GM12878 (cell line): ENCODE measurements around the gene WDR89. TPM values are rescaled to one million over a fixed set of nuclear protein-coding genes. Genes with fewer than 3 reads are reported as not detected.

Experiments
- ATAC-seq: fragments of 200-7000 bp; cut with Tn5 transposase; 3 replicates; pipeline ENCODE4 v1.9.1; 2020; ENCODE audit warnings: mild to moderate bottlenecking, moderate library complexity
- BruUV-seq: library from RNA; stranded (reverse); fragments of 400-500 nt; replicated peaks from 2 replicates; lab custom pipeline; 2021; lab: Mats Ljungman, UMichigan
- CTCF ChIA-PET: fragments of 300-600 bp; sonication (Branson Sonifier 250); formaldehyde crosslinking; extraction: SDS; loops from one replicate; lab custom pipeline; 2021; ENCODE audit warnings: inconsistent platforms; lab: Yijun Ruan, JAX
- POLR2A ChIA-PET: fragments of 350-600 bp; formaldehyde crosslinking; extraction: SDS; loops from one replicate; lab custom pipeline; 2021; ENCODE audit warnings: inconsistent platforms; lab: Charles Lee
- RAD21 ChIA-PET: fragments of 300-600 bp; sonication (Branson Sonifier 250); formaldehyde crosslinking; loops from one replicate; lab custom pipeline; 2023; ENCODE audit warnings: antibody characterized with exemption; ENCODE audit not compliant: unreplicated experiment; lab: Charles Lee
- SMC1A ChIA-PET: fragments of 300-600 bp; sonication (Branson Sonifier 250); formaldehyde crosslinking; loops from one replicate; lab custom pipeline; 2023; ENCODE audit not compliant: unreplicated experiment, uncharacterized antibody; lab: Charles Lee
- DNase-seq: peaks from one replicate; pipeline ENCODE4 v3.0.0-alpha.2; 2011; ENCODE audit warnings: low read depth, low spot score
- FAIRE-seq: peaks from 3 replicates; lab custom pipeline; 2011; peaks lifted over from hg19 to GRCh38; lab: Jason Lieb, UNC
- H2AFZ ChIP-seq: 2 replicates; pipeline ENCODE4 v1.6.0; 2011; ENCODE audit warnings: low read depth, low read length, control low read depth; ENCODE audit not compliant: control insufficient read depth
- H3K27ac ChIP-seq: 2 replicates; pipeline ENCODE4 v1.5.1; 2011; ENCODE audit warnings: control low read depth; ENCODE audit not compliant: control insufficient read depth, insufficient read depth
- H3K27me3 ChIP-seq, 2 experiments: replicated peaks in 1 of 2; 2 replicates each; pipeline versions ENCODE4 v1.6.0 to v1.6.1; 2011; ENCODE audit warnings: low read length in 1 of 2; ENCODE audit not compliant: control insufficient read depth in 2 of 2, insufficient read depth in 2 of 2
- H3K36me3 ChIP-seq, 2 experiments: 2 replicates each; pipeline ENCODE4 v1.5.1; 2011; ENCODE audit warnings: low read length in 1 of 2; ENCODE audit not compliant: control insufficient read depth in 2 of 2, insufficient read depth in 2 of 2
- H3K4me1 ChIP-seq: 2 replicates; pipeline ENCODE4 v1.6.1; 2011; ENCODE audit warnings: mild to moderate bottlenecking, low read length, moderate library complexity, mixed read lengths; ENCODE audit not compliant: control insufficient read depth, insufficient read depth
- H3K4me2 ChIP-seq: 2 replicates; pipeline ENCODE4 v1.6.0; 2011; ENCODE audit warnings: control low read depth; ENCODE audit not compliant: control insufficient read depth, insufficient read depth
- H3K4me3 ChIP-seq: fragments of 200-600 bp; sonication (generic); 2 replicates; pipeline ENCODE4 v1.5.1; 2016
- H3K79me2 ChIP-seq: 2 replicates; pipeline ENCODE4 v1.6.0; 2011; ENCODE audit warnings: low read length; ENCODE audit not compliant: control insufficient read depth, insufficient read depth
- H3K9ac ChIP-seq: 2 replicates; pipeline ENCODE4 v1.8.0; 2011; ENCODE audit warnings: low read length, control low read depth, mixed read lengths; ENCODE audit not compliant: control insufficient read depth, insufficient read depth
- H3K9me3 ChIP-seq: replicated peaks from 3 replicates; pipeline ENCODE4 v1.5.1; 2011; ENCODE audit warnings: mild to moderate bottlenecking, low read length; ENCODE audit not compliant: control insufficient read depth, insufficient read depth
- H4K20me1 ChIP-seq: 2 replicates; pipeline ENCODE4 v1.6.0; 2011; ENCODE audit not compliant: control insufficient read depth, insufficient read depth
- HDAC2 ChIP-seq: fragments of 200-600 bp; sonication (generic); IDR thresholded peaks from 2 replicates; pipeline ENCODE4 v1.6.1; 2017
- NR2F1 ChIP-seq: fragments of 450-650 bp; conservative IDR thresholded peaks from 2 replicates; pipeline ENCODE4 v1.6.1; 2017; ENCODE audit warnings: mild to moderate bottlenecking
- PBX3 ChIP-seq: IDR thresholded peaks from 2 replicates; pipeline ENCODE4 v1.6.1; 2011; ENCODE audit warnings: mild to moderate bottlenecking, low read depth, low read length, moderate library complexity; ENCODE audit not compliant: insufficient replicate concordance
- TCF3 ChIP-seq: IDR thresholded peaks from 2 replicates; pipeline ENCODE4 v1.6.1; 2012; ENCODE audit warnings: low read depth, mild to moderate bottlenecking, low read length, borderline replicate concordance; ENCODE audit not compliant: insufficient read depth
- ZNF207 ChIP-seq: fragments of 450-650 bp; IDR thresholded peaks from 2 replicates; pipeline ENCODE4 v1.6.1; 2014; ENCODE audit warnings: antibody characterized with exemption, mild to moderate bottlenecking, borderline replicate concordance
- ZNF274 ChIP-seq: IDR thresholded peaks from one replicate; pipeline ENCODE4 v1.8.0; 2011; ENCODE audit not compliant: insufficient read length, insufficient read depth
- WGBS: methylation state at CpG from one replicate; pipeline ENCODE4 v1.1.6; 2016; ENCODE audit warnings: low lambda C conversion rate; ENCODE audit not compliant: insufficient replicate concordance, insufficient coverage; ENCODE audit errors: missing lambda C conversion rate; 5-methylcytosine and 5-hydroxymethylcytosine counted together
- in situ Hi-C: fragments of 300-500 bp; cut with MboI; formaldehyde crosslinking; loops from 9 replicates; pipeline ENCODE4 v1.14.3; 2018; ENCODE audit warnings: mixed read lengths
- intact Hi-C: fragments of 100-400 bp; cut with micrococcal nuclease; formaldehyde crosslinking; loops from one replicate; pipeline ENCODE4 v1.14.2; 2022; ENCODE audit not compliant: unreplicated experiment
- polyA plus RNA-seq, 11 experiments: library from polyadenylated mRNA; depleted of rRNA in 4 of 11; unstranded in 6 of 11; stranded (reverse) in 5 of 11; fragments of >200 nt; fragmentation: Nextera tagmentation in 4 of 11; fragmentation: Illumina TruSeq in 1 of 11; extraction: Ambion mirVana in 4 of 11; extraction: Trizol in 1 of 11; gene quantifications; 1 replicate in 1 of 11; 2 replicates in 10 of 11; pipeline versions ENCODE4 v1.2.1 to v1.2.3, GENCODE V29; 2011 to 2016; ENCODE audit warnings: inconsistent platforms in 2 of 11, missing spikeins in 2 of 11, low read depth in 1 of 11
- small RNA-seq: library from RNA; depleted of rRNA; stranded (forward); fragments of <200 nt; gene quantifications from one replicate; pipeline ENCODE3, GENCODE V24; 2014
- total RNA-seq, 4 experiments: library from RNA; depleted of rRNA in 3 of 4; stranded (reverse); fragments of >200 nt in 3 of 4; fragmentation: Illumina TruSeq in 1 of 4; extraction: Trizol in 1 of 4; gene quantifications; 2 replicates each; pipeline versions ENCODE4 v1.2.1 to v1.2.3, GENCODE V29; 2013 to 2021
- TF ChIP-seq, protein P1 (sequence below): fragments of 150-350 bp; IDR thresholded peaks from 2 replicates; pipeline ENCODE4 v1.6.1; 2014; ENCODE audit warnings: mild to moderate bottlenecking, low read depth, low read length

WDR89 gene
- total and polyA plus RNA-seq, 10 of the 15 experiments (the other 5 are each of a cell fraction or from before 2014, with no cell fraction given) = 11.8 to 25.7 (median 17.5) TPM

GRCh38 chr14:63547798-63548335, 93.8 kb downstream of the WDR89 start:
- CTCF ChIA-PET = interaction anchor here (0.8 to 2.6 kb wide), 6 partner anchors 37 to 253 kb away, joined by 3 to 12 read pairs (median 3); no protein-coding TSS in a partner anchor

More at GRCh38 chr14:63547798-63548335, 93.8 kb downstream of the WDR89 start:
- intact Hi-C loops (loop anchor here (10.0 kb wide), 1 partner anchor 133 kb away; no protein-coding TSS in a partner anchor), in situ Hi-C loops (no loop called here)
- FAIRE-seq (no peak), DNase-seq (no peak), ATAC-seq (no peak)
- ChIA-PET RAD21 (interaction anchor here (0.7 to 1.2 kb wide), 2 partner anchors 16 to 159 kb away, joined by 3 read pairs; no protein-coding TSS in a partner anchor), SMC1A (interaction anchor here (0.8 to 1.5 kb wide), 4 partner anchors 16 to 222 kb away, joined by 3 to 6 read pairs (median 4); no protein-coding TSS in a partner anchor), POLR2A (no interaction called here)
- H3K9ac ChIP-seq = no peak overlapping the region
- BruUV-seq = no TSS peak
- H3K4me3 ChIP-seq = no peak overlapping the region
- no peaks in the 10 kb centered on the region for H3K27me3 ChIP-seq
- no peaks in the 10 kb centered on the region for H3K9me3 ChIP-seq
- H3K79me2 ChIP-seq = peaks cover 8% of the 10 kb centered on the region
- H2AFZ ChIP-seq = no peak overlapping the region
- H3K27ac ChIP-seq = no peak overlapping the region
- TF ChIP-seq ZNF207 = no peak
- no peak for TF ChIP-seq TCF3
- no peak for TF ChIP-seq NR2F1
- no peak for TF ChIP-seq ZNF274
- no peak for TF ChIP-seq PBX3
- TF ChIP-seq, protein P1, sequence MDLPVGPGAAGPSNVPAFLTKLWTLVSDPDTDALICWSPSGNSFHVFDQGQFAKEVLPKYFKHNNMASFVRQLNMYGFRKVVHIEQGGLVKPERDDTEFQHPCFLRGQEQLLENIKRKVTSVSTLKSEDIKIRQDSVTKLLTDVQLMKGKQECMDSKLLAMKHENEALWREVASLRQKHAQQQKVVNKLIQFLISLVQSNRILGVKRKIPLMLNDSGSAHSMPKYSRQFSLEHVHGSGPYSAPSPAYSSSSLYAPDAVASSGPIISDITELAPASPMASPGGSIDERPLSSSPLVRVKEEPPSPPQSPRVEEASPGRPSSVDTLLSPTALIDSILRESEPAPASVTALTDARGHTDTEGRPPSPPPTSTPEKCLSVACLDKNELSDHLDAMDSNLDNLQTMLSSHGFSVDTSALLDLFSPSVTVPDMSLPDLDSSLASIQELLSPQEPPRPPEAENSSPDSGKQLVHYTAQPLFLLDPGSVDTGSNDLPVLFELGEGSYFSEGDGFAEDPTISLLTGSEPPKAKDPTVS = no peak
- TF ChIP-seq HDAC2 = no peak
- H3K4me1 ChIP-seq = no peaks in the 10 kb centered on the region
- WGBS = 78% methylated on average over 8 of the region's 8 CpGs
- H4K20me1 ChIP-seq = no peaks in the 10 kb centered on the region
- no peak overlapping the region for H3K4me2 ChIP-seq
- no peaks in the 10 kb centered on the region for H3K36me3 ChIP-seq

Small RNA genes lying within 50 kb of the gene (small RNA-seq; reads per million reads assigned to genes)
- gene RF00012 (not detected), gene RF00019 (not detected), gene RNU6-1162P (not detected), gene RNU6-597P (not detected)

Other genes with a start within 250 kb of the WDR89 start
- 11.4 and 13.4 TPM in 2 replicates for gene PPP2R5E, start 98.5 kb downstream of the WDR89 start, total RNA-seq (2014; rRNA removed)
- gene PPP2R5E, start 98.5 kb downstream of the WDR89 start, total RNA-seq (2014; rRNA removed; fragmentation: Illumina TruSeq; extraction: Trizol) = 25.5 and 26.4 TPM in 2 replicates
- gene PPP2R5E, start 98.5 kb downstream of the WDR89 start, total RNA-seq (2021) = 51.3 and 56.2 TPM in 2 replicates
- gene PPP2R5E, start 98.5 kb downstream of the WDR89 start, polyA plus RNA-seq (2011; rRNA removed) = 19.0 and 32.9 TPM in 2 replicates
- gene PPP2R5E, start 98.5 kb downstream of the WDR89 start, polyA plus RNA-seq (2014; fragmentation: Illumina TruSeq; extraction: Trizol) = 29.4 and 39.7 TPM in 2 replicates
- gene PPP2R5E, start 98.5 kb downstream of the WDR89 start, polyA plus RNA-seq (2014; fragmentation: Nextera tagmentation; extraction: Ambion mirVana) = 10 to 100 TPM; 13.1 to 13.3 TPM
- 11.7 and 12.7 TPM in 2 replicates for gene PPP2R5E, start 98.5 kb downstream of the WDR89 start, polyA plus RNA-seq (2014; rRNA removed)
- 10 to 100 TPM; 43.3 TPM for gene PPP2R5E, start 98.5 kb downstream of the WDR89 start, polyA plus RNA-seq (2016; fragmentation: Nextera tagmentation; extraction: Ambion mirVana)
- gene SGPP1, start 86.2 kb upstream of the WDR89 start, total RNA-seq (2014; rRNA removed) = 37.7 and 45.0 TPM in 2 replicates
- 25.8 and 28.4 TPM in 2 replicates for gene SGPP1, start 86.2 kb upstream of the WDR89 start, total RNA-seq (2014; rRNA removed; fragmentation: Illumina TruSeq; extraction: Trizol)
- 25.8 and 27.5 TPM in 2 replicates for gene SGPP1, start 86.2 kb upstream of the WDR89 start, total RNA-seq (2021)
- 26.5 and 35.4 TPM in 2 replicates for gene SGPP1, start 86.2 kb upstream of the WDR89 start, polyA plus RNA-seq (2011; rRNA removed)
- gene SGPP1, start 86.2 kb upstream of the WDR89 start, polyA plus RNA-seq (2014; fragmentation: Illumina TruSeq; extraction: Trizol) = 25.2 and 36.7 TPM in 2 replicates
- 10 to 100 TPM in 1 of 2 experiments, 1 to 10 TPM in 1; 8.8 to 17.1 TPM for gene SGPP1, start 86.2 kb upstream of the WDR89 start, polyA plus RNA-seq (2014; fragmentation: Nextera tagmentation; extraction: Ambion mirVana)
- 18.5 and 21.2 TPM in 2 replicates for gene SGPP1, start 86.2 kb upstream of the WDR89 start, polyA plus RNA-seq (2014; rRNA removed)
- gene SGPP1, start 86.2 kb upstream of the WDR89 start, polyA plus RNA-seq (2016; fragmentation: Nextera tagmentation; extraction: Ambion mirVana) = 10 to 100 TPM in 1 of 2 experiments, 1 to 10 TPM in 1; 3.5 to 34.4 TPM
- 45.6 and 45.7 TPM in 2 replicates for gene SYNE2, start 211.1 kb upstream of the WDR89 start, total RNA-seq (2014; rRNA removed)
- 49.9 and 55.3 TPM in 2 replicates for gene SYNE2, start 211.1 kb upstream of the WDR89 start, total RNA-seq (2014; rRNA removed; fragmentation: Illumina TruSeq; extraction: Trizol)
- gene SYNE2, start 211.1 kb upstream of the WDR89 start, total RNA-seq (2021) = 47.8 and 52.7 TPM in 2 replicates
- 10.8 and 12.7 TPM in 2 replicates for gene SYNE2, start 211.1 kb upstream of the WDR89 start, polyA plus RNA-seq (2011; rRNA removed)
- 35.3 and 37.0 TPM in 2 replicates for gene SYNE2, start 211.1 kb upstream of the WDR89 start, polyA plus RNA-seq (2014; fragmentation: Illumina TruSeq; extraction: Trizol)
- 1 to 10 TPM; 2.1 to 4.6 TPM for gene SYNE2, start 211.1 kb upstream of the WDR89 start, polyA plus RNA-seq (2014; fragmentation: Nextera tagmentation; extraction: Ambion mirVana)
- gene SYNE2, start 211.1 kb upstream of the WDR89 start, polyA plus RNA-seq (2014; rRNA removed) = 29.0 and 35.1 TPM in 2 replicates
- 10 to 100 TPM; 39.2 to 40.3 TPM for gene SYNE2, start 211.1 kb upstream of the WDR89 start, polyA plus RNA-seq (2016; fragmentation: Nextera tagmentation; extraction: Ambion mirVana)